Tibial artery (tissue), 4 donors: ENCODE measurements around the gene CRYBA2.

Experiments used
- DNase-seq, 2 donors: peaks; one replicate each; pipeline ENCODE4 v3.0.0-alpha.2; 2019
- H3K27ac ChIP-seq, 2 donors: fragments of 200-600 bp; sonication (generic) in 1 of 2; 1 replicate in 1 of 2; 2 replicates in 1 of 2; pipeline ENCODE4 v1.5.1; 2018 to 2019; ENCODE audit warnings: mild to moderate bottlenecking in 1 of 2
- H3K27me3 ChIP-seq, 2 donors: fragments of 200-600 bp; sonication (generic) in 1 of 2; one replicate each; pipeline versions ENCODE4 v1.5.1 to v1.6.0; 2016 to 2019
- H3K36me3 ChIP-seq, 3 donors: fragments of 200-600 bp; sonication (generic) in 2 of 3; one replicate each; pipeline ENCODE4 v1.5.1; 2016 to 2019; ENCODE audit warnings: mild to moderate bottlenecking in 2 of 3
- H3K4me1 ChIP-seq, 4 donors: fragments of 200-600 bp; sonication (generic) in 2 of 4; 1 replicate in 3 of 4; 2 replicates in 1 of 4; pipeline ENCODE4 v1.5.1; 2016 to 2019
- H3K4me3 ChIP-seq, 2 donors: fragments of 200-600 bp; sonication (generic) in 1 of 2; 1 replicate in 1 of 2; 2 replicates in 1 of 2; pipeline ENCODE4 v1.5.1; 2018 to 2019; ENCODE audit warnings: mild to moderate bottlenecking in 2 of 2
- H3K9me3 ChIP-seq, 3 donors: fragments of 200-600 bp; sonication (generic) in 1 of 3; one replicate each; pipeline ENCODE4 v1.5.1; 2016 to 2019
- intact Hi-C: fragments of 100-400 bp; cut with DNase I; formaldehyde crosslinking; loops from one replicate; pipeline ENCODE4 v1.15.0; 2023; ENCODE audit warnings: low total_unique reads
- TF ChIP-seq, protein P1 (sequence below), 2 experiments: fragments of 200-600 bp in 1 of 2; fragments of 450-650 bp in 1 of 2; IDR thresholded peaks; one replicate each; pipeline ENCODE4 v1.5.1; 2017 to 2019; ENCODE audit warnings: antibody characterized with exemption in 2 of 2, mild to moderate bottlenecking in 1 of 2, moderate library complexity in 1 of 2

CRYBA2 gene

DNA sequence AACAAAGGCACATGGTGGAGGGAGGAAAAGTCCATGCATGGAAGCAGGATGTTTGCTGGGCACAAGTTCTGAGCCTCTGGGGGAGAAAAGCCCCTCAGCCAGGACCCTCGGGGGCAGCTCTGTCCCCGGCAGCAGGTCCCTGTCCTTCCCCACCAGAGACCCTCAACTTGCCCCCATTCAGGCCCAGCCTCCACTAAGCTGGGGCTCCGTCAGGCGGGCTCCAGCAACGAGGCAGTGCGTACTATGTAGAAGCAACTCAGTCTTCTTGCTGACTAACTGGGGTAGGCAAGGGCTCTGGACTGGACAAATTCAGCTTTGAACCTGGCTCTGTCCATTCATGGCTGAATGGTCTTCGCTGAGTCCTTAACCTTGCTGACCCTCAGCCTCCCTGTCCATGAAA lies 25.1 kb upstream of the CRYBA2 start:
- H3K27ac ChIP-seq: no peak overlapping the region
- DNase-seq: no peak
- intact Hi-C loops: no loop called here

DNA sequence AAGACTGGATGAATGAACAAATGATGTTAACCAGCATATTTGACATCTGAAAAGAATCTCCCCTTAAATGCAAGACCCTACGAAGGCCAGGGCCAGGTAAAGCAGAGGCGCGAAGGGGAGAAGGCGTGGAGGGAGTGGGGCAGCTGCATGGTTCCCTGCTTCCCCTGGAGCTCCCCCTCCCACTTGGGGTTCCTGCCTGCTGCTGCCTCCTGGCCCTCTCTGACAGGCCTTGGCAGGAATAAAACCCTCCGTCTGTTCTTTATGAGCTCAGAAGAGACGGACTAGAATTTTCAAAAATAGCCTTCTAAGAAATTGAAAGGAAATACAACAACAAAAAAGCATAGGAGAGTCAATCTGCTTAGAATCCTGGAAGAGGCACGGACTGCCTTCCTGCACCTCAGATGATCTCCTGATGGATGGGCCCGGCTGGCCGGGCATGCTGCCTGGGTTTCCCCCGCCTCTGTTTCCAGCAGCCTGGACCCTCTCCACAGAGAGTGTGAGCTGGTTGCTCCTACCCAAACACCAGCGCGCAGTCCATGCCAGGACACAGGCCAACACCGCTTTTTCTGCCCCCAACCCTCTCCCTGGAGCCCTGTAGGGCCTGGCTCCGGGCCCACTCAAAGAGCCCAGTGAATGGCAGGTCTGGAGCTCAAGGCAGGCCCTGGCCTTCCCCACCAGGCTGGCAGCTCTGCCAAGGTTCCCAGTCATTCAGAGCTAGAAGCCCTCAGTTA lies 24.1 kb upstream of the CRYBA2 start:
- no peaks in the 10 kb centered on the region for H3K9me3 ChIP-seq
- no peak overlapping the region for H3K27ac ChIP-seq
- intact Hi-C loops: no loop called here
- H3K27me3 ChIP-seq: peaks cover 0 to 3% of the 10 kb centered on the region in 2 donors
- TF ChIP-seq, protein P1, sequence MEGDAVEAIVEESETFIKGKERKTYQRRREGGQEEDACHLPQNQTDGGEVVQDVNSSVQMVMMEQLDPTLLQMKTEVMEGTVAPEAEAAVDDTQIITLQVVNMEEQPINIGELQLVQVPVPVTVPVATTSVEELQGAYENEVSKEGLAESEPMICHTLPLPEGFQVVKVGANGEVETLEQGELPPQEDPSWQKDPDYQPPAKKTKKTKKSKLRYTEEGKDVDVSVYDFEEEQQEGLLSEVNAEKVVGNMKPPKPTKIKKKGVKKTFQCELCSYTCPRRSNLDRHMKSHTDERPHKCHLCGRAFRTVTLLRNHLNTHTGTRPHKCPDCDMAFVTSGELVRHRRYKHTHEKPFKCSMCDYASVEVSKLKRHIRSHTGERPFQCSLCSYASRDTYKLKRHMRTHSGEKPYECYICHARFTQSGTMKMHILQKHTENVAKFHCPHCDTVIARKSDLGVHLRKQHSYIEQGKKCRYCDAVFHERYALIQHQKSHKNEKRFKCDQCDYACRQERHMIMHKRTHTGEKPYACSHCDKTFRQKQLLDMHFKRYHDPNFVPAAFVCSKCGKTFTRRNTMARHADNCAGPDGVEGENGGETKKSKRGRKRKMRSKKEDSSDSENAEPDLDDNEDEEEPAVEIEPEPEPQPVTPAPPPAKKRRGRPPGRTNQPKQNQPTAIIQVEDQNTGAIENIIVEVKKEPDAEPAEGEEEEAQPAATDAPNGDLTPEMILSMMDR (IDR thresholded peaks at IDR 0.05): no peak
- no peaks in the 10 kb centered on the region for H3K36me3 ChIP-seq
- H3K4me3 ChIP-seq: no peak overlapping the region
- peaks cover 0 to 21% (median 14%) of the 10 kb centered on the region in 4 donors for H3K4me1 ChIP-seq
- no peak for DNase-seq

More for the DNA sequence above, 25.1 kb upstream of the CRYBA2 start:
- TF ChIP-seq, protein P1 (IDR thresholded peaks at IDR 0.05): no peak
- H3K4me3 ChIP-seq: no peak overlapping the region
- H3K9me3 ChIP-seq: no peaks in the 10 kb centered on the region
- H3K27me3 ChIP-seq: peaks cover 0 to 8% of the 10 kb centered on the region in 2 donors
- H3K4me1 ChIP-seq: peaks cover 0 to 21% (median 14%) of the 10 kb centered on the region in 4 donors
- no peaks in the 10 kb centered on the region for H3K36me3 ChIP-seq

DNA sequence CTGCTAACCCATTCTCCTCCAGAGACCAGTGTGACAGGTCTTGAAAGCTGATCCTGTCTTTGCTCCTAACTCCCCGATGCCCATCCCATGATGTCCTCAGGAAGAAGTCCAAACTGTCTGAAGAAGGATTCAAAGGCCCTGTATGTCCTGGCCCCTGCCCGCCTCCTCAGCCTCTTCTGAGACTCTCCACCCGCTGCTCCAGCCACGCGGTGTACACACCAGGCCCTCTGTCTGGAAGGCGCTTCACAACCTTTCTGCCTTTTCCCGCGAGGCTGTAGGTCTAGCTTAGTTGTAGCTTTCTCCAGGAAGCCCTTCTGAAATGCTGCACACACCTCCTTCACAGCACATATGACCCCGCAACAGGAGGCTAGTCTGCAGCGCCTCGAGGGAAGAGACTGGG lies 23.5 kb upstream of the CRYBA2 start:
- Histone ChIP-seq H3K4me3 (no peak overlapping the region), H3K9me3 (no peaks in the 10 kb centered on the region), H3K4me1 (peaks cover 0 to 21% (median 14%) of the 10 kb centered on the region in 4 donors), H3K27ac (no peak overlapping the region), H3K36me3 (no peaks in the 10 kb centered on the region), H3K27me3 (no peaks in the 10 kb centered on the region)
- intact Hi-C loops: no loop called here
- DNase-seq: no peak
- TF ChIP-seq, protein P1 (IDR thresholded peaks at IDR 0.05): no peak

DNA sequence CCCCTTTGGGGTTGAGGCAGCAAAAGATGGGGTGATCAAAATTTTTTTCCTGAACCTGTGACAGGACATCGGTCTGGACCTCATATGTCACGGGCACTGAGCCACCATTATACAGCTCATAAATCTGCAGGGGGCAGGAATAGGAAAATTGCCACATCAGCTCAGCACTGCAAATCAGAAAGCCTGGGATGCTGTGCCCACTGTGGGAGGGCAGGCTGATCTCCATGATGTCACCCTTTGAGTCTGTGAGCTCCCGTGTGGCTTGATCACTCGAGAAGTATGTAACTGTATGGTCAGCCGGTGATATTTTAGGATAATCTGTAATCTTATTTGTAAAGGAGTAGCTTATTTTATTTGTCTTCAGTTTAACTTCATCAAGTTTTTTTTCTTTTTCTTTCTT lies 17.7 kb upstream of the CRYBA2 start:
- intact Hi-C loops: no loop called here
- no peak overlapping the region for H3K27ac ChIP-seq
- no peak for DNase-seq
- TF ChIP-seq, protein P1 (IDR thresholded peaks at IDR 0.05): no peak
- H3K27me3 ChIP-seq: peaks cover 0 to 33% of the 10 kb centered on the region in 2 donors
- H3K4me3 ChIP-seq: no peak overlapping the region
- H3K9me3 ChIP-seq: no peaks in the 10 kb centered on the region
- H3K36me3 ChIP-seq: no peaks in the 10 kb centered on the region
- no peaks in the 10 kb centered on the region for H3K4me1 ChIP-seq

DNA sequence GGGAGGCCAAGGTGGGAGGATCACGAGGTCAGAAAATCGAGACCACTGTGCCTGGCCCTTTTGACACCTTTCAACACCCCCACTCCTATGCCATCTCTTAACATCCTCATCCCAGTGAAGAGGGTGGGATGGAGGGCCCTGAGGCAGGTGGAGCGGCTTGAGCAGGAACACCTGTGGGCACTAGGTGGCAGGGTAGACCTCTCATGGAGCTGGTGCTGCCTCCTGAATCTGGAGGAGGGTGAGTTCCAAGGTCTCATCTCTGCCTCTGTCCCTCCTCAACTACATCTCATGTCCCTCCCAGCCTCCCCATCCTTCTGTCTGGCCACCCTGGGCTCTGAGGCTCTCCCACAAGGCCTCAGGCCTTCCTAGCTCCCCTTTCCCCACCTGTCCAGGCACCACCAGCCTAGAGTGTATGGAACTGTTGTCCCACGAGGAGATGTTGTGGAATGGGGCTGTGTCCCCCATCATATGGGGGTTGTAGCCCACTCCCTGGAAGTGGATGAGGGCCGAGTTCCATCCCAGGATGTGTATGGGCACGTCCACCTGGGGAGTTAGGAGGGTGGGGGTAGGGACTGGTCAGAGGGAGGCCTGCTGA lies 17.0 kb upstream of the CRYBA2 start:
- Histone ChIP-seq H3K36me3 (no peaks in the 10 kb centered on the region), H3K27ac (no peak overlapping the region), H3K9me3 (no peaks in the 10 kb centered on the region), H3K4me1 (no peaks in the 10 kb centered on the region), H3K4me3 (no peak overlapping the region), H3K27me3 (peaks cover 0 to 39% of the 10 kb centered on the region in 2 donors)
- TF ChIP-seq, protein P1 (IDR thresholded peaks at IDR 0.05): no peak
- intact Hi-C loops: no loop called here
- no peak for DNase-seq
